CD1c-positive myeloid dendritic cell (primary cell): ENCODE results near the gene NDUFS5.
"Not testable (repeated sequence)": the region's sequence is repeated elsewhere in the genome, so short reads cannot be mapped to it uniquely, and the experiment has no call there.

Experiments used
- DNase-seq: peaks from one replicate; pipeline ENCODE4 v3.0.0-alpha.2; 2016; ENCODE audit errors: extremely low spot score

The NDUFS5 gene

DNA sequence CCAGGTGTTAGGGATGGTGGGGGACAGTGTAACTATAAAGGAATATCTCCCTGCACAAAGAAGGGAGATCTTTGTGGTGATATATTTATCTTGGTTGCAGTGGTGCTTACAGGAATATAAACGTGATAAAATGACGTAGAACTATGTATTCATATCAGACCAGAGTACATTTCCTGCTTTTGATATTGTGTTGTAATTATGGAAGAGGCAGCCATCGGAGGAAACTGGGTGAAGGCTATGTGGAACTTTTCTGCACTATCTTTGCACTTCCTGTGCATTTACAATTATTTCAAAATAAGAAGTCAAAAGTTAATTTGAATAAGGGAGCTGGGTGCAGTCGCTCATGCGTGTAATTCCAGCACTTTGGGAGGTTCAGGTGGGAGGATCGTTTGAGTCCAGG is 37.6 kb downstream of the NDUFS5 start:
- DNase-seq = peak; percentile 57

DNA sequence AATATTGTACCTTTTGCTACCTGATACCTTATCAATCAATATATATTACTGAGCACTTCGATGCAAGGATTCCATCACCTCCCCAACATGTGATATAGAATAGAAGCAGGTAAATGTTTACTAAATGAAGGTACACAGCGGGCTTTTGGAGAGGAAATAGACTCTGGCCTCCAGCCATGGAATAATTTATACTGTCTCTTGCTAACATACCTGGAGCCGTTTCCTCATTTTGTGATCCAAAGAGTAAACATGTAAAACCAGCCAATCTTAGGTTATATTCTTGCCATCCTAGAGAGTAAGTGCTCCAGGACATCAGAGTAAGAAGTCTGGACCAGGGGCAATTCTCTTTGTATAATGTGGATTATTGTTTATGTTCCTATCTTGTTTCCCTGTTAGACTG is 39.4 kb downstream of the NDUFS5 start:
- no peak for DNase-seq

DNA sequence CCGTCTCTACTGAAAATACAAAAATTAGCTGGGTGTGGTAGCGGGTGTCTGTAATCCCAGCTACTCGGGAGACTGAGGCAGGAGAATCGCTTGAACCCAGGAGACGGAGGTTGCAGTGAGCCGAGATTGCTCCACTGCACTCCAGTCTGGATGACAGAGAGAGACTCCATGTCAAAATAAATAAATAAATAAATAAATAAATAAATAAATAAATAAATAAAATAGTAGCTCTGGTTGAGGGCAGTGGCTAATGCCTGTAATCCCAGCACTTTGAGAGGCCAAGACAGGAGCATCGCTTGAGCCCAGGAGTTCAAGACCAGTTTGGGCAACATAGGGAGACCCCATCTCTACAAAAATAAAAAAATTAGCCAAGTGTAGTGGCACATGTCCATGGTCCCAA is 42.1 kb downstream of the NDUFS5 start:
- not testable (repeated sequence) for DNase-seq

DNA sequence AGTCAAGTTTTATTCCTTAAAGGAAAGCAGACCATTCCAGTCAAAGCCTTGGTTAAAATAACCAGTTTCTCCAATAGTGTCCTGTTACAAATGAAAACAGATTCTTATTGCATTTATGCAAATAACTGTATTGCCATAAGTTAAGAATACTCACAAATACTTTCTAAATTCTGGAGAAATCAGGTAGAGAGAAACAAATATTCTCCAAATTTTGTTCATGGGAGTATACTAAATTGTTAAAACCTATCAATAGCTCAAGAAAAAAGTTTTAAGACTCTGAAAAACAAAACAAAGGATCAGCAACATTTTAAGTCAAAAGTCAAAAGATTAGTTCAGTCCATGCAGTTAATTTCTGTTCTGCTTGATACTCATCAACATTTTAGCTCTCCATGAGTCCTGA is 45.4 kb downstream of the NDUFS5 start:
- DNase-seq = not testable (repeated sequence)

DNA sequence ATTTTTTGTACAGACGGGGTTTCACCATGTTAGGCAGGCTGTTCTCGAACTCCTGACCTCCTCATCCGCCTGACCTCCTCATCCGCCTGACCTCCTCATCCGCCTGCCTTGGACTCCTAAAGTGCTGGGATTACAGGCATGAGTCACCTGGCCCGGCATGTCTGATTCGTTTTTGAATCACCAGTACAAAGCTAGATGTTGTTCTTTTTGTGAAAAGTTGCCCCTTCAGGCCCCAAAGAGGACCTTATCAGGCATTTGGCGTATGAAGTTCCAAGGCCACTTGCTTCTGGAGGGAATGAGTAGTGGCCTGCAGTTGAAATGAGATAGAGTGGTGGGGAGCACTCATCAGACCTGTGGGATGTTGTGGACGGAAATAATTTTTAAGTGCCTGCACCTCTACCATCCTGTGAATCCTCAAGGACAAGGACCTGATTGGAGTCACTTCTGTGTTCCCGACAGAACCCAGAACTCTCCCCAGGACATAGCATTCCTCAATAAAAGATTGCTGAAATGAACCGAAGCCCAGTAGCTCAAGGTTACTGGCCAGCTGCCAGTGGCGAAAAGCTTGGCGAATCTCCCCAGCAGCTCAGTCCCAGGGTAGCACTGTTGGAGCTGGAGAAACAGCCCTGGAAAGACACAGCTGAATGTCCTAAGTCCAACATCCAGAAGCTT is 50.1 kb downstream of the NDUFS5 start:
- no peak for DNase-seq

DNA sequence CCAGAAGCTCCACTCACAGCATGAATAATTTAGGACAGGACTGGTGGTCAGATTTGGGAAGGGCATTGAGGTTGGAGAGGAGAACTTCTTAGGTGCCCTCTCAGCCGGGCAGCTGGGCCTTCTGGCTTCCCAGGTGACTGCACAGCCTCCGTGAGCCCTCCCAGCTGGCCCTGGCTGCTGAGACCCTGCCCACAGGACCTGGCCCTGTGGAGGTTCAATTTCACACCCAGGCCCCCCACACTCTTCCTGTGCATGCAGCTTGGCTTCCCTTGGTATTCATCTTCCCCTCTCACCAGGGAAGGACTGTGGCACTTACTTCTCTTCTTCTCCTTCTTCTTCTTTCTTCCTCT is 50.6 kb downstream of the NDUFS5 start:
- DNase-seq = no peak

DNA sequence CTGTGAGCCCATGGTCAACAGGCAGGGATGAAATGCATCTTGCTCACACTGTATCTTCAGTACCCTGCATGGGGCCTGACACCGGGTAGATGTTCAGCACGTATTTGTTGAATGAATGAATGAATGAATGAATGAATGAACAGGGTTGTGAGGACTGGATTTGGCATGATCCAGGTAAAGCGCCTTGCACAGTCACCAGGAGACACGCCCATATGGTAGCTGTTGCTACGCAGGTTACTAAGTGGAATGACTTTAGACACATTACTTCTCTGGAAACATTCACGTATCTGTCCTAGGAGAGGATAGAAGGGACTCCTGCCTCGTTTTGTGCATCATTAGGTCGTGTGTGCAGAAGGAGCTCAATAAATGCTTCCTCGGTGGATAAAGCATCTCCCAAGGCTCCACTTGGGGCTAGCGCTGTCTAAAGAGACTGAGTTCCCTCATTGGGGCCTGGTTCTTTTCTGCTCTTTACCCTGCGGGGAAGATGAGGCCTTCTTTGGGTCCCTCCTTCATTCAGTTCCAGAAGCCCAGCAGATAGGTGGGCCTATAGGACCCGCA is 54.2 kb downstream of the NDUFS5 start:
- DNase-seq = no peak

DNA sequence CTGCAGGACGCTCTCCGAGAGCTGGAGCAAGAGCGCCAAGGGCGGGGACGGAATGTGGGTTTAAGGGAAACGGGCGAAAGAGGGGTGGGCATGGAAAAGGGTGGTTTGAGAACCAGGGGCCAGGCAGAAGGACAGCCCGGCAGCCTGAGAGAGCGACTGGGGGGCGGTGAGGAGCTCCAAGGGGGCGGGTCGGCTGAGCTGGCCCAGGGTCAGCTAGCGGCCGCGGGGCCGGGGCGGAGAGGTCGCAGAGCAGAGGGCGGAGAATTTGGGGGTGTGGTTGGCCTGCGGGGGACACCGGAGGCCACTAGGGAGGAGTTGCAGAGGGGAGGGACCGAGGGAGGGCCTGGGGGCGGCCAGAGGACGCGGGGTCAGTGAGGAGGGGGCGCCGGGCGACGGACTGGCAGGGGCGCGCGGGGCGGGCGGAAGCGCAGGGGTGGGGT is 54.7 kb downstream of the NDUFS5 start:
- DNase-seq = no peak

DNA sequence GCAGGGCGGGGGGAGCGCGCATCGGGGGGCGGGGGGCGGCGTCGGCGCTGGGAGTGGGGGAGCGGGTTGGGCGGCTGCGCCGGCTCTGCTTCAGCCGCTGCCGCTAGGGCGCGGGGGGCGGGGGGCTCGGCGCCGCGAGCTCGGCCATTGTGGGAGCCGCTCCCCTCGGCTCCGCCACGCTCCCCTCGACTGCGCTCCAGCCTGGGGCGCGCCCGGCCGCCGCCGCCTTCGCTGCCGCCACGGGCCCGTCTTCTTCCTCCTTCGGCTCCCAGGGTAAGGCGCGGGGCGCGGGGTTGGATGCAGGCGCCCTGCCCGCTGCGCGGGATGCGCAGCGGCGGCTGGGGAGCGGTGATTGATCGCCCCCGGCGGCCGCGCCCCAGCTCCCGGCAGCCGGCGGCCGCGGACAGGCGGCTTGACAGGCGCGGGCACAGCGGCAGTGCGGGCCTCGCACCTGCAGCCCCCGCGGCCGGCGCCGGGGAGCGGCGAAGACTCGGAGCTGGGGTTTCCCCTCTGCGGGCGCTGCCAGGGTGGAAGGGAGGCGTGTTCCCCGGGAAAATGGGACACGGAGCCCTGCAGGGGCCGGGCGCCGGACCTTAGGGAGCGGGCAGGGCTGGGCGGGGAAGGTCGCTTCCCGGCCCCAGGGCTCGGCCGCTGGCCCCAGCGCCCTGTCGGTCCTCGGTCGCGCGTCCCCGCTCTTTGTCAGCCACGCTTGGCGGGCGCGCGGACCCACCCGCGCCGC is 55.3 kb downstream of the NDUFS5 start:
- peak; percentile 68 for DNase-seq

DNA sequence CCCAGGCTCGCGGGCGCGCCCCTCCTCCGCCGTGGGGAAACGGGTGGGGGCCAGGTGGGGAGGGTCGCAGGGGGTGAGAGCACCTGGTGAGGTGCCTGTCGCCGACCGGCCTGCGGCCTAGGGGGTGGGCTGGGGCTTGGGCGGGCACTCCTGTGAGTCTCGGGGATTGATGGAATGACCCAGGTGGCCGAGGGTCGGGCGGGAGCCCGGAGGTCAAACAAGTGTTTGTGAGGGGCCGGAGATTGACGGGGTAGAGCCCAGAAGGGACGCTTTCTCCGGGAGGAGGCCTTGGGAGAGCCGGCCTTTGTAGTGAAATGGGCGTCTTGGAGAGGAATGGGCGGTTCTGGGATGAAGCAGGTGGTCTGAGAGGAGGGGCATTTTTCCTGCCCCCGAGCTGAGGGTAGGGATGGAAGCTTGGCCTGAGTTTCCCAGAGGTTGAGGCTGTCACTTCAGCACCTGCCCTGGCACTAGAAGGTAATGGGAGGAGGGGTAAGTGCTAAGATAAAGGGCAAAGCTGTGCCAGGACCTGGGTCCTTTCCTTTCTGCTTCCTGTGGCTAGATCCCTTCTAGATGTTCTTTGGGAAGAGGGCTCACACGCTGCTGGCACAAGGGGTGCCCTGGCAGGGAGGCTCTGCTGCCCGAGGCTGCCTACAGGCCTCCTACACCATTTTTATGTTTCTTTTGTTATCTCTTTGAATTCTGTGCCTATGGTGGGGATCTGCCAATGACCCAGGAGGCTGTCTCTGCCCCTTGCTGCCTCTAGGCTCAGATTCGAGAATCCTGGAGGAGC is 56.1 kb downstream of the NDUFS5 start:
- DNase-seq = no peak

DNA sequence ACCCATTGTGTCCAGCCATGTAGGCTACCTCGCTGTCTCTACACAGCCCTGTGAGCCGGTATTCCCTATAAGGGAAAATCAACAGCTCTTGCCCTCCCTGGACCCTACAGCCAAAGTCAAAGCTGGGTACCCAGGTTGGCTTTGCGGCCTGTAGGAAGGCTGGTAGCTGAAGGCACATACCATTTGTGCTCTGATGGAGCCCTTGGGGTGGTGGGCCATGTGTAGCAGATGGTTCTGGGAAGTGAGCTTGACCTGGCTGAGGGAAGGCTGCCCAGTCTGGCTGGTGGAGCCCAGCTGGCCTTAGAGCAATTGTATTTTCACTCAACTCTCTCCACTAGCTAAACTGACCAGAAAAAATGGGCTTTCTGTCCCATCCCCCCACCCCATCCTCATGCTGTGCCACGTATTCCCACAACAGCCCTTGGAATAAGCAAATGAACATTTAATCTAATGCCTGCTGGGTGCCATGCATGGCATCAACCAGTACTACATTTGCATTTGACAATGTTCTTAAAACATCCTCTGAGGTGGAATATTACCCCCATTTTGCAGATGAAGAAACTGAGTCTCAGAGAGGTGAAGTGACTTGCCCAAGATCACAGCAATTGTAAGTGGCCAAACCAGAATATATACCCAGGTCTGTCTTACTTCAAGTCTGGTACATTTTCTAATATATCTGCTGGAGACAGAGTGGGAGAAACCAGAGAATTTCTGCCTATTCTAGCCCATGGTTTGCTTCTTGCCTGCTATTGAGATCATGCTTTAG is 56.8 kb downstream of the NDUFS5 start:
- no peak for DNase-seq

DNA sequence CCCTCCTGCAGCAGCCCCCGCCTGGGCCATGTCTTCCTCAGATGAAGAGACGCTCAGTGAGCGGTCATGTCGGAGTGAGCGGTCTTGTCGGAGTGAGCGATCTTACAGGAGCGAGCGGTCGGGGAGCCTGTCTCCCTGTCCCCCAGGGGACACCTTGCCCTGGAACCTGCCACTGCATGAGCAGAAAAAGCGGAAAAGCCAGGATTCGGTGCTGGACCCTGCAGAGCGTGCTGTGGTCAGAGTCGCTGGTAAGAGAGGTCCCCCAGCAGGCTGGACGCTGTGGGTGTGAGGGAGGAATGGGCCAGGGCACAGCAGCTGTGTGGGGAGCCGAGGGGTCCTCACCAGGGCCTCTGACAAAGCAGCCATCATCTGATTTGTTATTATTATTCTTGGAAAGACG is 58.0 kb downstream of the NDUFS5 start:
- DNase-seq = no peak
